ENCODE results near the gene IFT22. TPM values are rescaled to one million over a fixed set of nuclear protein-coding genes. Genes with fewer than 3 reads are reported as not detected.

Gene IFT22
- total and polyA plus RNA-seq, 2 experiments from 2014 or later = 40.1 to 52.1 TPM

DNA sequence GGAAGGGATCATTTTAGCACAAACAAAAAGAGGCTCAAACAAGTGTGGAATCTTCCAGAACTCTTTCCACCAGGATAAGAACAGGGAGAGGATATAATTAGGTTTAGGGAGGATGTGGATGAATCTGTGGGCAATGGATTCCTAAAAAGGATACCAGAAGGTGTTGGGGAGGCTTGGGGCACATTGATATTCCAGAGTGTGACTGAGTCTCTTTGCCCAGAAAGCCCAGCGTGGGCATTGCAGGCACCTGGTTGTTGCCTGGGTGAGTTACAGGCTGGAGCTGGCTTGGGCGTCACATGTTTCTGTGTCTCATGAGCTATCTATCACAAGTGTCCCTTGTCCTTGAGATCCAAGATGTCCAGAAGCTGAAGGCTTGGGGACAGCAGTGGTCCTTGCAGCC lies 44.3 kb upstream of the IFT22 start:
- Histone ChIP-seq H3K4me1 (ENCODE audit: insufficient read depth) (no peaks in the 10 kb centered on the region), H3K4me2 (ENCODE audit: unreplicated experiment) (no peak overlapping the region), H3K9me3 (ENCODE audit: low read depth) (no peaks in the 10 kb centered on the region), H3K27ac (no peak overlapping the region), H3K27me3 (replicated peaks; ENCODE audit: insufficient read depth) (peaks cover 37% of the 10 kb centered on the region; the same call in 1 of the 2 replicates), H3K9me2 (ENCODE audit: insufficient read depth) (no peaks in the 10 kb centered on the region), H3K79me2 (ENCODE audit: insufficient read depth) (no peaks in the 10 kb centered on the region), H2AFZ (no peak overlapping the region), H3K4me3 (no peak overlapping the region), H3F3A (ENCODE audit: insufficient read depth) (no peaks in the 10 kb centered on the region), H3K9ac (no peak overlapping the region), H4K20me1 (ENCODE audit: insufficient read depth) (no peaks in the 10 kb centered on the region), H3K36me3 (ENCODE audit: low read depth) (no peaks in the 10 kb centered on the region)
- in situ Hi-C loops (cut with MboI) = no loop called here
- WGBS, 2 experiments (ENCODE audit: low coverage in 1 of 2, low lambda C conversion rate in 2 of 2, missing lambda C conversion rate in 2 of 2) = 71 to 81% methylated on average over 2 of the region's 2 CpGs
- TF ChIP-seq EZH2phosphoT487 (IDR thresholded peaks at IDR 0.05; ENCODE audit: insufficient read depth, low read depth) = no peak
- no peak for TF ChIP-seq EZH2 (IDR thresholded peaks at IDR 0.05; ENCODE audit: insufficient read depth, poor library complexity, severe bottlenecking)
- no peak for DNase-seq

DNA sequence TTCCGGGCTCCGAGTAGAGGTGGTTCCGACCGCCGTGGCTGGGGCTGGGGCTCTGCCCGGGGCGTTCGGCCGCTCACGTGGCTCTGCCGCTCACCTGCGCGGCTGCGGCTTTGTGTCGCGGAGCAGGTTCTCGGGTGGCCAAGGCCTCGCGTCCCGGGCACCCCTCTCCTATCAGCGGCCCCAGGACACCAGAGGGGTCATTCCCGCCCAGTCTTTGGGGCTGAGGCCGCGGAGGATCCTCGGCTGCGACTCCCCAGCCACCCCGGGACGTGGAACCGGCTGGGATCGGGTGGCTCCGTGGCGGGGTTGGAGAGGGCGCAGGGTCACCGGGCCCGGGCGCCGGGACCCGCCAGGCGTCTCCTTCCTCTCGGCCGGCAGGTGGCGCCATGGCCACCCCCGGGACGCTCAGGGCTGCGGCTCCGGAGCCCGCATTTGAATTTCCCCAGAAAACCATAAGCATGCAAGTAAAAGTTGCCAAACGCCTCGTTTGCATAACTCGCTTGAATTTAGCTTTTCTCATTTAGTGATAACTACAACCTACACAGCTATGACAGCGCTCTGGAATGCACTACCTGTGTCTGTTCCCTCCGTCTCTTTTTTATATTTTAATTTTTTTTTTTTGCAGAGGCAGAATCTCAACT lies 42.2 kb upstream of the IFT22 start:
- no peaks in the 10 kb centered on the region for H3K9me2 ChIP-seq (ENCODE audit: insufficient read depth)
- no peaks in the 10 kb centered on the region for H3K4me1 ChIP-seq (ENCODE audit: insufficient read depth)
- peak overlapping the region; percentile 86 for H3K4me2 ChIP-seq (ENCODE audit: unreplicated experiment)
- peak overlapping the region; percentile 59 for H3K4me3 ChIP-seq
- H3K9me3 ChIP-seq (ENCODE audit: low read depth) = no peaks in the 10 kb centered on the region
- H4K20me1 ChIP-seq (ENCODE audit: insufficient read depth) = no peaks in the 10 kb centered on the region
- no peaks in the 10 kb centered on the region for H3K79me2 ChIP-seq (ENCODE audit: insufficient read depth)
- 2 to 5% methylated on average over 28 to 51 of the region's 52 CpGs for WGBS, 2 experiments (ENCODE audit: low coverage in 1 of 2, low lambda C conversion rate in 2 of 2, missing lambda C conversion rate in 2 of 2)
- no peak overlapping the region for H3K9ac ChIP-seq
- TF ChIP-seq EZH2phosphoT487 (IDR thresholded peaks at IDR 0.05; ENCODE audit: insufficient read depth, low read depth) (no peak), EZH2 (IDR thresholded peaks at IDR 0.05; ENCODE audit: insufficient read depth, poor library complexity, severe bottlenecking) (peak; percentile 74)
- no peaks in the 10 kb centered on the region for H3F3A ChIP-seq (ENCODE audit: insufficient read depth)
- in situ Hi-C loops (cut with MboI) = no loop called here
- DNase-seq = peak; percentile 78
- H3K27me3 ChIP-seq (replicated peaks; ENCODE audit: insufficient read depth) = peaks cover 37% of the 10 kb centered on the region; the same call in 1 of the 2 replicates
- peak overlapping the region; percentile 78 for H2AFZ ChIP-seq
- H3K36me3 ChIP-seq (ENCODE audit: low read depth) = no peaks in the 10 kb centered on the region
- H3K27ac ChIP-seq = no peak overlapping the region

DNA sequence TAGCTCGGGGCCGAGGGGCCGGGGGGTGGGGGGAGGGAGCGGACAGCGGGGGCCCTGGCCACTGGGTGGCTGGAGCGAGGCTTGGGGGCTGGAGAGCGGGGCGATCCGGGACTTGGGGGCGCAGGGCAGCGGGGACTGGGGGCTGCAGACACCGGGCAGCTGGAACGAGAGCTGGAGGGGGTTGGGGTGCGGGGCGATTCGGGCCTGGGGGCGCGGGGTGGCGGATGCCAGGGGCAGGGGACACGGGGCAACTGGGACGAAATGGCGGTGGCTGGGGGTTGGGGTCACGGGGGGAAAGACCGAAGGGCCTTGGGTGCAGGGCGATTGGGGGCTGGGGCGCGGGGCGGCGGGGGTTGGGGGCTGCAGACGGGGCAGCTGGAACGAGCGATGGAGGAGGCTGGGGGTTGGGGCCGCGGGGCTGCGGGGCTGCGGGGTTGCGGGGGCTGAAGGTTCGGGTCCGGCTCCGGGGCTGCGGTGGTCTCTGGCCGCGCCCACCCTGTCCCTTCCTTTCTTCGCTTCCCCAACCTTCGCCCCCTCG lies 41.7 kb upstream of the IFT22 start:
- no peak overlapping the region for H3K27ac ChIP-seq
- H3F3A ChIP-seq (ENCODE audit: insufficient read depth) = no peaks in the 10 kb centered on the region
- TF ChIP-seq EZH2phosphoT487 (IDR thresholded peaks at IDR 0.05; ENCODE audit: insufficient read depth, low read depth) (no peak), EZH2 (IDR thresholded peaks at IDR 0.05; ENCODE audit: insufficient read depth, poor library complexity, severe bottlenecking) (no peak)
- H3K27me3 ChIP-seq (replicated peaks; ENCODE audit: insufficient read depth) = peaks cover 37% of the 10 kb centered on the region; the same call in 1 of the 2 replicates
- in situ Hi-C loops (cut with MboI) = no loop called here
- H3K4me3 ChIP-seq = peak overlapping the region; percentile 59
- no peaks in the 10 kb centered on the region for H3K9me3 ChIP-seq (ENCODE audit: low read depth)
- H3K4me1 ChIP-seq (ENCODE audit: insufficient read depth) = no peaks in the 10 kb centered on the region
- 3 to 5% methylated on average over 12 to 45 of the region's 46 CpGs for WGBS, 2 experiments (ENCODE audit: low coverage in 1 of 2, low lambda C conversion rate in 2 of 2, missing lambda C conversion rate in 2 of 2)
- no peak for DNase-seq
- H3K79me2 ChIP-seq (ENCODE audit: insufficient read depth) = no peaks in the 10 kb centered on the region
- peak overlapping the region; percentile 86 for H3K4me2 ChIP-seq (ENCODE audit: unreplicated experiment)
- H3K36me3 ChIP-seq (ENCODE audit: low read depth) = no peaks in the 10 kb centered on the region
- no peak overlapping the region for H3K9ac ChIP-seq
- no peaks in the 10 kb centered on the region for H4K20me1 ChIP-seq (ENCODE audit: insufficient read depth)
- H3K9me2 ChIP-seq (ENCODE audit: insufficient read depth) = no peaks in the 10 kb centered on the region
- H2AFZ ChIP-seq = peak overlapping the region; percentile 78

DNA sequence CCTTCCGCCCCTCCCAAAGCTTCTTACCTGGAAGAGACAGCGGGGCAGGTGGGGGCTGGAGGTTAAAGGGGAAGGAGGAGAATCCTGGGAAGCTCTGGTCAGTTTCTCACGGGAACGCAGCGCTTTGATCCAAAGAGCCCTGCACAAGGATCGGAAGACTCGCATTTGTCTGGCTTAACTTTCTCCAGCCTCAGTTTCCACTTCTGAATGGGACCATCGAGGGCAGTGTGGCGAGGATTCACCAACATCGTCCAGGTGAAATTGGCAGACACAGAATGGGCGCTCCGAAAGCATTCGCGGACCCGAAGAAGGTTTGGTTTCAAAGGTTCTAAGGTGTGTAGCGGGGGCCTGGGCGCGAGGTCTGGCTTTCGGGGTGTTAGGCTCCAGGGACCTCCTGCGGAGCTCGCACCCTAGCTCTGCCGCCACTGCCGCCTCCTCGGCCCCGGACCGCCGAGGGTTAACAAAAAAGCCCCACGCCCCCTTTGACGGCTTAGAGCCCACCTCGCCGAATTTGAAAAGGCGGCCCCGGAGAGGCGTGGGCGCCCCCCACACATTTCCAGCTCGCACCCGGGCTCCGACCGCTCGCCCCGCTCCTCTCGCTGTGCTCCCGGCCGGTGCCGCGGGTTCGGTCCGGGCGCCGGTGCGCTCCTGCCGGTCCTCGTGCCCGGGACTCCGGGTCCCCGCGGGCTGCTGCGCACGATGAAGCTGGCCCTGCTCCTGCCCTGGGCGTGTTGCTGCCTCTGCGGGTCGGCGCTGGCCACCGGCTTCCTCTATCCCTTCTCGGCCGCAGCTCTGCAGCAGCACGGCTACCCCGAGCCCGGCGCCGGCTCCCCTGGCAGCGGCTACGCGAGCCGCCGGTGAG lies 41.0 kb upstream of the IFT22 start, which contains the start of gene COL26A1:
TSS of gene COL26A1 (plus strand) at position 542 of the 862 bp plus-strand sequence. CDS start at position 700, 158 bp downstream.
- H3K79me2 ChIP-seq (ENCODE audit: insufficient read depth) = no peaks in the 10 kb centered on the region
- peaks cover 37% of the 10 kb centered on the region; the same call in 1 of the 2 replicates for H3K27me3 ChIP-seq (replicated peaks; ENCODE audit: insufficient read depth)
- H3K4me3 ChIP-seq = peak within 1 kb of the TSS; percentile 59
- no peaks in the 10 kb centered on the region for H3K36me3 ChIP-seq (ENCODE audit: low read depth)
- no peak within 1 kb of the TSS for H3K9ac ChIP-seq
- in situ Hi-C loops (cut with MboI) = no loop called here
- H3K27ac ChIP-seq = no peak within 1 kb of the TSS
- H3K9me3 ChIP-seq (ENCODE audit: low read depth) = no peaks in the 10 kb centered on the region
- no peaks in the 10 kb centered on the region for H3K4me1 ChIP-seq (ENCODE audit: insufficient read depth)
- DNase-seq = peak; percentile 61
- no peaks in the 10 kb centered on the region for H3F3A ChIP-seq (ENCODE audit: insufficient read depth)
- H2AFZ ChIP-seq = peak within 1 kb of the TSS; percentile 78
- H3K4me2 ChIP-seq (ENCODE audit: unreplicated experiment) = peak within 1 kb of the TSS; percentile 86
- H4K20me1 ChIP-seq (ENCODE audit: insufficient read depth) = no peaks in the 10 kb centered on the region
- WGBS, 2 experiments (ENCODE audit: low coverage in 1 of 2, low lambda C conversion rate in 2 of 2, missing lambda C conversion rate in 2 of 2) = 13 to 16% methylated on average over 72 to 74 of the region's 76 CpGs
- no peaks in the 10 kb centered on the region for H3K9me2 ChIP-seq (ENCODE audit: insufficient read depth)
- TF ChIP-seq EZH2 (IDR thresholded peaks at IDR 0.05; ENCODE audit: insufficient read depth, poor library complexity, severe bottlenecking) (peak; percentile 77), EZH2phosphoT487 (IDR thresholded peaks at IDR 0.05; ENCODE audit: insufficient read depth, low read depth) (no peak)
